A673 (cell line): Measurements from ENCODE around the gene PIK3CD. TPM values are rescaled to one million over a fixed set of nuclear protein-coding genes. Genes with fewer than 3 reads are reported as not detected.
"Not testable (repeated sequence)": the region's sequence is repeated elsewhere in the genome, so short reads cannot be mapped to it uniquely, and the experiment has no call there.

Experiments used
- BruUV-seq: library from RNA; stranded (reverse); fragments of 400-500 nt; replicated peaks from 2 replicates; lab custom pipeline; 2021; lab: Mats Ljungman, UMichigan
- CTCF ChIA-PET: fragments of 300-600 bp; sonication (Branson Sonifier 250); formaldehyde crosslinking; loops from one replicate; lab custom pipeline; 2022; ENCODE audit warnings: antibody characterized with exemption; lab: Charles Lee
- POLR2A ChIA-PET: fragments of 300-600 bp; sonication (Branson Sonifier 250); formaldehyde crosslinking; loops from one replicate; lab custom pipeline; 2022; ENCODE audit warnings: antibody characterized with exemption; ENCODE audit not compliant: low non-redundant PET; lab: Charles Lee
- DNase-seq: peaks from one replicate; pipeline ENCODE4 v3.0.0-alpha.2; 2015; ENCODE audit warnings: low spot score
- H3K27ac ChIP-seq: fragments of 200-600 bp; sonication (generic); 2 replicates; pipeline ENCODE4 v1.5.1; 2016; ENCODE audit warnings: mixed run types, low read depth, mild to moderate bottlenecking, mixed read lengths, antibody characterized with exemption, low read length; ENCODE audit not compliant: poor library complexity, severe bottlenecking
- H3K27me3 ChIP-seq: fragments of 200-600 bp; sonication (generic); replicated peaks from 2 replicates; pipeline ENCODE4 v1.6.1; 2017; ENCODE audit warnings: mixed run types, low read depth, mild to moderate bottlenecking, mixed read lengths, antibody characterized with exemption, low read length; ENCODE audit not compliant: insufficient read depth, poor library complexity
- H3K36me3 ChIP-seq: fragments of 200-600 bp; sonication (generic); 2 replicates; pipeline ENCODE4 v1.6.1; 2016; ENCODE audit warnings: mixed run types, mild to moderate bottlenecking, mixed read lengths, antibody characterized with exemption, low read length; ENCODE audit not compliant: insufficient read depth, poor library complexity, severe bottlenecking
- H3K4me1 ChIP-seq: fragments of 200-600 bp; sonication (generic); 2 replicates; pipeline ENCODE4 v1.6.1; 2017; ENCODE audit warnings: mixed run types, mild to moderate bottlenecking, mixed read lengths, antibody characterized with exemption, low read length; ENCODE audit not compliant: insufficient read depth, poor library complexity, severe bottlenecking
- H3K4me3 ChIP-seq: fragments of 200-600 bp; sonication (generic); 2 replicates; pipeline ENCODE4 v1.5.1; 2016; ENCODE audit warnings: low read depth, mixed run types, mild to moderate bottlenecking, mixed read lengths, low read length; ENCODE audit not compliant: poor library complexity, severe bottlenecking
- H3K9me3 ChIP-seq: fragments of 200-600 bp; sonication (generic); 2 replicates; pipeline ENCODE4 v1.6.1; 2016; ENCODE audit warnings: mixed run types, low read depth, mild to moderate bottlenecking, mixed read lengths, antibody characterized with exemption, low read length; ENCODE audit not compliant: poor library complexity, severe bottlenecking
- CTCF ChIP-seq: fragments of 300-800, 200-600 bp; sonication (generic); conservative IDR thresholded peaks from 2 replicates; pipeline ENCODE4 v1.5.1; 2017; ENCODE audit warnings: low read depth, mild to moderate bottlenecking, antibody characterized with exemption, low read length, moderate library complexity, mixed read lengths
- EZH2 ChIP-seq: fragments of 200-600 bp; sonication (generic); IDR thresholded peaks from 2 replicates; pipeline ENCODE4 v1.6.1; 2017; ENCODE audit warnings: borderline replicate concordance, low read depth, mild to moderate bottlenecking, mixed read lengths, antibody characterized with exemption, low read length; ENCODE audit not compliant: poor library complexity, severe bottlenecking
- intact Hi-C: fragments of 100-400 bp; cut with micrococcal nuclease; formaldehyde crosslinking; loops from one replicate; pipeline ENCODE4 v1.10.0; 2022; ENCODE audit not compliant: unreplicated experiment
- total RNA-seq: library from RNA; stranded (reverse); gene quantifications from 2 replicates; pipeline ENCODE4 v1.2.3, GENCODE V29; 2021

The PIK3CD gene
- total RNA-seq, 1 experiment from 2014 or later = 2.1 TPM

DNA sequence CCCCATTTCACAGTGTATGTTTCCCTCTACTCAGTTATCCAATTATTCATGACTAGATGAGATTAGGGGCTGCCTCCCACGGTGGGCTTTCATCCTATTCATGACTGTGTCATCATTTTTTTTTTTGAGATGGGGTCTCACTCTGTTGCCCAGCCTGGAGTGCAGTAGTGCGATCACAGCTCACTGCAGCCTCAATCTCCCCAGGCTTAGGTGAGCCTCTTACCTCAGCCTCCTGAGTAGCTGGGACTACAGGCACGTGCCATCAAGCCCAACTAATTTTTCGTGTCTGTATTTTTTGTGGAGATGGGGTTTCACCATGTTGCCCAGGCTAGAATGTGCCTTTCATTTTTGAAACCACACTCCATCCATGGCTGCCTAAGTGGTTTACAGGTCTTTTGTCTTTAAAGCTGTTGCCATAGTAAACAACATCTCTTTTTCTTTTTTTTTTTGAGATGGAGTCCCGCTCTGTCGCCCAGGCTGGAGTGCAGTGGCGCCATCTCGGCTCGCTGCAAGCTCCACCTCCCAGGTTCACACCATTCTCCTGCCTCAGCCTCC is 60.0 kb downstream of the PIK3CD start:
- Histone ChIP-seq H3K4me1 (no peaks in the 10 kb centered on the region), H3K27me3 (no peaks in the 10 kb centered on the region), H3K36me3 (no peaks in the 10 kb centered on the region), H3K9me3 (no peaks in the 10 kb centered on the region), H3K27ac (no peak overlapping the region), H3K4me3 (no peak overlapping the region)
- intact Hi-C loops = no loop called here
- CTCF ChIA-PET = no interaction called here
- no TSS peak for BruUV-seq
- POLR2A ChIA-PET = no interaction called here
- DNase-seq = no peak
- TF ChIP-seq EZH2 = no peak
- no peak for TF ChIP-seq CTCF

GRCh38 chr1:9712767-9713166 is 61.2 kb downstream of the PIK3CD start:
- H3K27ac ChIP-seq, BruUV-seq, H3K4me3 ChIP-seq, H3K36me3 ChIP-seq, intact Hi-C loops, H3K4me1 ChIP-seq, H3K27me3 ChIP-seq, H3K9me3 ChIP-seq, DNase-seq: not testable (repeated sequence)
- POLR2A ChIA-PET = interaction anchor here (0.6 kb wide), 1 partner anchor 59 kb away, joined by 3 read pairs; no protein-coding TSS in a partner anchor
- CTCF ChIA-PET = interaction anchor here (0.6 kb wide), 1 partner anchor 217 kb away, joined by 3 read pairs; no protein-coding TSS in a partner anchor

DNA sequence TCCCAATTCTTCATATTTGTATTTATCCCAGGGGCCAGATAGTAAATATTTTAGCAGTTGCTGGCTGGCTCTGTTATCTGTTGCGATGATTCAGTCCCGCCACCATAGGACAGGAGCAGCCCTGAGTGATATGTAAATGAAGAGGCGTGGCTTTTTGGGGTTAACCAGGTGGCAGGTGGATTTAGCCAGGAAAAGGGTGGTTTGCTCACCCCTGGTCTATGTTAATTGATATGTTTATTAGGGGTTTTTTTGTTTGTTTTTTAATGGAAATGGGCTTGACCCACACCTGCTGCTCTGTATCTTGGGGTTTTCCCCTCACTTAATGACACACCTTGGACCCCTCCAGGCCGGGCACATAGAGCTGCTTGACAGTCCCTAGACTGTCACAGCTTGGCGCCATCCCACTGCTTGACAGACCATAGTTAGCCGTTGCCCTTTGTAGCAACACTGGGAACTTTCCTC is 62.8 kb downstream of the PIK3CD start:
- Histone ChIP-seq H3K9me3 (no peaks in the 10 kb centered on the region), H3K27me3 (no peaks in the 10 kb centered on the region), H3K4me3 (no peak overlapping the region), H3K36me3 (no peaks in the 10 kb centered on the region), H3K27ac (no peak overlapping the region), H3K4me1 (peaks cover 5% of the 10 kb centered on the region)
- POLR2A ChIA-PET = no interaction called here
- intact Hi-C loops = no loop called here
- DNase-seq = no peak
- CTCF ChIA-PET = no interaction called here
- no TSS peak for BruUV-seq
- TF ChIP-seq EZH2 (no peak), CTCF (no peak)
